BLaER1 treated with 17β-estradiol and CSF1 and Interleukin-3, amounts not matched to agents 10 nM and 100 nM (cell line): ENCODE results near the gene S100P.

ENCODE experiments used
- H3K27ac ChIP-seq, 11 experiments: shearing (Covaris generic); formaldehyde crosslinking; 2 replicates each; pipeline ENCODE4 v1.8.1; 2022
- H3K27me3 ChIP-seq, 11 experiments: shearing (Covaris generic); formaldehyde crosslinking; 2 replicates each; pipeline ENCODE4 v1.8.1; 2022
- H3K36me3 ChIP-seq, 11 experiments: shearing (Covaris generic); formaldehyde crosslinking; 2 replicates each; pipeline ENCODE4 v1.8.1; 2022
- H3K4me1 ChIP-seq, 10 experiments: shearing (Covaris generic); formaldehyde crosslinking; 2 replicates each; pipeline ENCODE4 v1.8.1; 2022
- H3K4me2 ChIP-seq, 11 experiments: shearing (Covaris generic); formaldehyde crosslinking; 2 replicates each; pipeline ENCODE4 v1.8.1; 2022
- H3K4me3 ChIP-seq, 10 experiments: shearing (Covaris generic); formaldehyde crosslinking; 2 replicates each; pipeline ENCODE4 v1.8.1; 2022
- H3K9ac ChIP-seq, 11 experiments: shearing (Covaris generic); formaldehyde crosslinking; 2 replicates each; pipeline ENCODE4 v1.8.1; 2022
- H3K9me3 ChIP-seq, 11 experiments: shearing (Covaris generic); formaldehyde crosslinking; replicated peaks in 1 of 11; 2 replicates each; pipeline ENCODE4 v1.8.1; 2022
- H4K20me1 ChIP-seq, 11 experiments: shearing (Covaris generic); formaldehyde crosslinking; 2 replicates each; pipeline ENCODE4 v1.8.1; 2022
- Cebpa-rat ChIP-seq, 11 experiments: shearing (Covaris generic); IDR thresholded peaks; 2 replicates each; pipeline ENCODE4 v1.8.1; 2022

S100P gene

GRCh38 chr4:6657242-6658208, 36.2 kb upstream of the S100P start:
- no peak for TF ChIP-seq Cebpa-rat (IDR thresholded peaks at IDR 0.05)
- no peak overlapping the region; a peak in 1 of 22 replicates for H3K4me2 ChIP-seq

GRCh38 chr4:6658209-6658595, 35.5 kb upstream of the S100P start:
- H3K36me3 ChIP-seq: no peaks in the 10 kb centered on the region
- no peak for TF ChIP-seq Cebpa-rat (IDR thresholded peaks at IDR 0.05)
- H3K27me3 ChIP-seq: peaks cover 38 to 49% (median 45%) of the 10 kb centered on the region in 11 experiments
- peaks cover 0 to 9% (median 0%) of the 10 kb centered on the region in 11 experiments; a peak in 3 of 22 replicates for H3K9me3 ChIP-seq
- peaks cover 0 to 15% (median 0%) of the 10 kb centered on the region in 11 experiments; a peak in 4 of 22 replicates for H4K20me1 ChIP-seq
- no peak overlapping the region for H3K9ac ChIP-seq
- H3K4me2 ChIP-seq: peak overlapping the region in 8 of 11 experiments; percentile 63 to 86 (median 70); a peak in 10 of 22 replicates
- 0 out of 20 replicates have a peak overlapping the region, but pooled peaks of 1 of the 10 experiments have one; percentile 3 for H3K4me3 ChIP-seq
- peaks cover 22 to 37% (median 25%) of the 10 kb centered on the region in 10 experiments for H3K4me1 ChIP-seq
- no peak overlapping the region for H3K27ac ChIP-seq

More at GRCh38 chr4:6657242-6658208, 36.2 kb upstream of the S100P start:
- no peak overlapping the region for H3K27ac ChIP-seq
- H3K27me3 ChIP-seq: peaks cover 38 to 49% (median 45%) of the 10 kb centered on the region in 11 experiments
- H3K4me3 ChIP-seq: no peak overlapping the region
- peaks cover 0 to 9% (median 0%) of the 10 kb centered on the region in 11 experiments; a peak in 3 of 22 replicates for H3K9me3 ChIP-seq
- no peaks in the 10 kb centered on the region for H3K36me3 ChIP-seq
- no peak overlapping the region for H3K9ac ChIP-seq
- peaks cover 22 to 30% (median 25%) of the 10 kb centered on the region in 10 experiments for H3K4me1 ChIP-seq
- peaks cover 0 to 15% (median 0%) of the 10 kb centered on the region in 11 experiments; a peak in 4 of 22 replicates for H4K20me1 ChIP-seq

GRCh38 chr4:6658597-6659075, 35.0 kb upstream of the S100P start:
- Histone ChIP-seq H3K27me3 (peaks cover 38 to 49% (median 46%) of the 10 kb centered on the region in 11 experiments), H3K36me3 (no peaks in the 10 kb centered on the region), H3K9ac (peak overlapping the region in 2 of 11 experiments; percentile 14 to 24; a peak in 2 of 22 replicates), H3K27ac (no peak overlapping the region), H4K20me1 (peaks cover 0 to 15% (median 0%) of the 10 kb centered on the region in 11 experiments; a peak in 4 of 22 replicates), H3K4me1 (peaks cover 22 to 39% (median 25%) of the 10 kb centered on the region in 10 experiments), H3K9me3 (peaks cover 0 to 9% (median 0%) of the 10 kb centered on the region in 11 experiments; a peak in 3 of 22 replicates), H3K4me3 (peak overlapping the region in 9 of 10 experiments; percentile 3 to 49 (median 36); a peak in 9 of 20 replicates), H3K4me2 (peak overlapping the region; percentile 50 to 86 (median 67))
- no peak for TF ChIP-seq Cebpa-rat (IDR thresholded peaks at IDR 0.05)

GRCh38 chr4:6659897-6660296, 33.8 kb upstream of the S100P start:
- Histone ChIP-seq H3K9me3 (peaks cover 0 to 9% (median 0%) of the 10 kb centered on the region in 11 experiments; a peak in 3 of 22 replicates), H3K4me1 (peaks cover 22 to 39% (median 25%) of the 10 kb centered on the region in 10 experiments), H4K20me1 (peaks cover 0 to 15% (median 0%) of the 10 kb centered on the region in 11 experiments; a peak in 4 of 22 replicates), H3K4me2 (0 out of 22 replicates have a peak overlapping the region, but pooled peaks of 1 of the 11 experiments have one; percentile 3), H3K4me3 (no peak overlapping the region), H3K27ac (no peak overlapping the region), H3K27me3 (peaks cover 38 to 57% (median 47%) of the 10 kb centered on the region in 11 experiments), H3K9ac (no peak overlapping the region), H3K36me3 (no peaks in the 10 kb centered on the region)
- TF ChIP-seq Cebpa-rat (IDR thresholded peaks at IDR 0.05): no peak

- TF ChIP-seq Cebpa-rat (IDR thresholded peaks at IDR 0.05): no peak
- Histone ChIP-seq H3K27me3 (peaks cover 38 to 57% (median 47%) of the 10 kb centered on the region in 11 experiments), H3K36me3 (no peaks in the 10 kb centered on the region), H4K20me1 (peaks cover 0 to 15% (median 0%) of the 10 kb centered on the region in 11 experiments; a peak in 4 of 22 replicates), H3K4me3 (no peak overlapping the region), H3K4me2 (peak overlapping the region in 4 of 11 experiments; percentile 3 to 72 (median 68); a peak in 2 of 22 replicates), H3K9ac (no peak overlapping the region), H3K27ac (no peak overlapping the region), H3K4me1 (peaks cover 22 to 39% (median 25%) of the 10 kb centered on the region in 10 experiments), H3K9me3 (peaks cover 0 to 9% (median 0%) of the 10 kb centered on the region in 11 experiments; a peak in 3 of 22 replicates)
These were observed 33.2 kb upstream of the S100P start for GRCh38 chr4:6660430-6660829.

- no peak overlapping the region for H3K9ac ChIP-seq
- peaks cover 0 to 19% (median 6%) of the 10 kb centered on the region in 11 experiments; a peak in 8 of 22 replicates for H3K9me3 ChIP-seq
- peak overlapping the region in 4 of 11 experiments; percentile 27 to 72 (median 48); a peak in 6 of 22 replicates for H3K4me2 ChIP-seq
- TF ChIP-seq Cebpa-rat (IDR thresholded peaks at IDR 0.05): no peak
- peaks cover 22 to 42% (median 26%) of the 10 kb centered on the region in 10 experiments for H3K4me1 ChIP-seq
- H3K4me3 ChIP-seq: no peak overlapping the region
- no peak overlapping the region for H3K27ac ChIP-seq
- H3K36me3 ChIP-seq: peaks cover 0 to 4% (median 0%) of the 10 kb centered on the region in 11 experiments; a peak in 1 of 22 replicates
- peaks cover 32 to 45% (median 37%) of the 10 kb centered on the region in 11 experiments for H3K27me3 ChIP-seq
- H4K20me1 ChIP-seq: peaks cover 0 to 12% (median 0%) of the 10 kb centered on the region in 11 experiments; a peak in 4 of 22 replicates
These were observed 31.1 kb upstream of the S100P start for GRCh38 chr4:6662591-6662990.

GRCh38 chr4:6663596-6664393, 29.9 kb upstream of the S100P start:
- peak overlapping the region in 2 of 11 experiments; percentile 27 to 70; a peak in 2 of 22 replicates for H3K4me2 ChIP-seq

More at GRCh38 chr4:6663596-6664393, 29.9 kb upstream of the S100P start:
- Histone ChIP-seq H3K27ac (no peak overlapping the region), H3K27me3 (peaks cover 20 to 33% (median 25%) of the 10 kb centered on the region in 11 experiments), H3K4me1 (peaks cover 18 to 39% (median 26%) of the 10 kb centered on the region in 10 experiments), H3K36me3 (peaks cover 0 to 4% (median 0%) of the 10 kb centered on the region in 11 experiments; a peak in 1 of 22 replicates), H4K20me1 (peaks cover 0 to 8% (median 0%) of the 10 kb centered on the region in 11 experiments; a peak in 2 of 22 replicates), H3K9ac (no peak overlapping the region), H3K4me3 (no peak overlapping the region), H3K9me3 (peaks cover 0 to 16% (median 4%) of the 10 kb centered on the region in 11 experiments; a peak in 7 of 22 replicates)
- no peak for TF ChIP-seq Cebpa-rat (IDR thresholded peaks at IDR 0.05)
